HepG2 (cell line): Measurements from ENCODE around the gene CRIP1. TPM values are rescaled to one million over a fixed set of nuclear protein-coding genes. Genes with fewer than 3 reads are reported as not detected.

Experiments
- ATRX ChIP-seq: sonication (generic); formaldehyde crosslinking; IDR thresholded peaks from 2 replicates; pipeline ENCODE4 v1.4.0; 2020; ENCODE audit warnings: missing genetic modification reagents, borderline replicate concordance
- CENPBD1 ChIP-seq: sonication (generic); formaldehyde crosslinking; IDR thresholded peaks from 2 replicates; pipeline ENCODE4 v1.8.0; 2022; ENCODE audit warnings: missing genetic modification reagents, low read depth, mild to moderate bottlenecking, borderline replicate concordance
- DNMT1 ChIP-seq: sonication (generic); formaldehyde crosslinking; IDR thresholded peaks from 2 replicates; pipeline ENCODE4 v1.5.1; 2020; ENCODE audit warnings: mild to moderate bottlenecking, missing genetic modification reagents
- PTBP1 ChIP-seq: fragments of 200-400 bp; formaldehyde crosslinking; IDR thresholded peaks from 2 replicates; pipeline ENCODE4 v1.6.1; 2018; ENCODE audit warnings: low read length, low read depth; ENCODE audit not compliant: poor library complexity, severe bottlenecking
- RARA ChIP-seq: IDR thresholded peaks from 2 replicates; pipeline ENCODE4 v1.6.1; 2016; ENCODE audit warnings: missing genetic modification reagents, missing compliant biosample characterization
- WIZ ChIP-seq: sonication (generic); formaldehyde crosslinking; IDR thresholded peaks from 2 replicates; pipeline ENCODE4 v1.5.1; 2020; ENCODE audit warnings: mild to moderate bottlenecking, missing genetic modification reagents
- ZFP36 ChIP-seq: fragments of 150-350 bp; IDR thresholded peaks from 2 replicates; pipeline ENCODE4 v1.6.1; 2018; ENCODE audit warnings: borderline replicate concordance, low read length, low read depth; ENCODE audit not compliant: partially characterized antibody
- ZFP36L1 ChIP-seq: sonication (generic); formaldehyde crosslinking; IDR thresholded peaks from 2 replicates; pipeline ENCODE4 v1.8.0; 2022; ENCODE audit warnings: mild to moderate bottlenecking, missing genetic modification reagents, moderate library complexity
- ZFP36L2 ChIP-seq: sonication (generic); formaldehyde crosslinking; IDR thresholded peaks from 2 replicates; pipeline ENCODE4 v1.4.0; 2020; ENCODE audit warnings: missing genetic modification reagents
- ZIK1 ChIP-seq: sonication (generic); formaldehyde crosslinking; IDR thresholded peaks from 2 replicates; pipeline ENCODE4 v1.5.0; 2020; ENCODE audit warnings: mild to moderate bottlenecking, low read depth, missing genetic modification reagents, borderline replicate concordance
- ZNF263 ChIP-seq: sonication (generic); formaldehyde crosslinking; IDR thresholded peaks from 2 replicates; pipeline ENCODE4 v1.4.0; 2020; ENCODE audit warnings: missing genetic modification reagents
- ZNF318 ChIP-seq: sonication (generic); formaldehyde crosslinking; IDR thresholded peaks from 2 replicates; pipeline ENCODE4 v1.4.0; 2020; ENCODE audit warnings: mild to moderate bottlenecking, missing genetic modification reagents
- ZNF343 ChIP-seq: sonication (generic); formaldehyde crosslinking; IDR thresholded peaks from 2 replicates; pipeline ENCODE4 v1.4.0; 2020; ENCODE audit warnings: mild to moderate bottlenecking, missing genetic modification reagents
- ZNF557 ChIP-seq: sonication (generic); formaldehyde crosslinking; IDR thresholded peaks from 2 replicates; pipeline ENCODE4 v1.4.0; 2020; ENCODE audit warnings: missing genetic modification reagents
- ZNF569 ChIP-seq: sonication (generic); formaldehyde crosslinking; IDR thresholded peaks from 2 replicates; pipeline ENCODE4 v1.5.0; 2020; ENCODE audit warnings: mild to moderate bottlenecking, missing genetic modification reagents, moderate library complexity, borderline replicate concordance
- polyA plus RNA-seq, 8 experiments: library from polyadenylated mRNA; depleted of rRNA in 3 of 8; stranded (reverse) in 7 of 8; unstranded in 1 of 8; fragments of >200 nt; fragmentation: Illumina TruSeq in 4 of 8; extraction: Trizol in 4 of 8; gene quantifications; 2 replicates each; pipeline versions ENCODE4 v1.2.1 to v1.2.3, GENCODE V29; 2011 to 2016; ENCODE audit warnings: low read depth in 4 of 8, missing spikeins in 1 of 8, mixed read lengths in 1 of 8; ENCODE audit not compliant: insufficient read depth in 1 of 8
- total RNA-seq, 5 experiments: library from RNA; depleted of rRNA; stranded (reverse); fragments of >200 nt; fragmentation: Illumina TruSeq; extraction: Trizol; gene quantifications; 2 replicates each; pipeline ENCODE4 v1.2.3, GENCODE V29; 2016; ENCODE audit warnings: low read depth in 1 of 5
- TF ChIP-seq, protein P1 (sequence below): sonication (generic); formaldehyde crosslinking; IDR thresholded peaks from 2 replicates; pipeline ENCODE4 v1.4.0; 2020; ENCODE audit warnings: missing genetic modification reagents

CRIP1 gene
- total and polyA plus RNA-seq, 2 of the 13 experiments (the other 11 are each of a cell fraction or from before 2014, with no cell fraction given) = 53.9 to 59.5 TPM

GRCh38 chr14:105498430-105499255, 12.0 kb downstream of the CRIP1 start (continued):
- no peak for TF ChIP-seq ZIK1 (CRISPR knock-in tag)
- no peak for TF ChIP-seq ZFP36L1 (CRISPR knock-in tag)
- no peak for TF ChIP-seq ZNF263 (CRISPR knock-in tag)
- no peak for TF ChIP-seq PTBP1
- TF ChIP-seq CENPBD1 (CRISPR knock-in tag) = no peak
- TF ChIP-seq ZFP36 = peak; percentile 66
- no peak for TF ChIP-seq WIZ (CRISPR knock-in tag)
- no peak for TF ChIP-seq DNMT1
- no peak for TF ChIP-seq ZNF318 (CRISPR knock-in tag)
- no peak for TF ChIP-seq ZNF569 (CRISPR knock-in tag)
- no peak for TF ChIP-seq ZNF557 (CRISPR knock-in tag)
- no peak for TF ChIP-seq RARA (CRISPR knock-in tag)
- TF ChIP-seq, protein P1, sequence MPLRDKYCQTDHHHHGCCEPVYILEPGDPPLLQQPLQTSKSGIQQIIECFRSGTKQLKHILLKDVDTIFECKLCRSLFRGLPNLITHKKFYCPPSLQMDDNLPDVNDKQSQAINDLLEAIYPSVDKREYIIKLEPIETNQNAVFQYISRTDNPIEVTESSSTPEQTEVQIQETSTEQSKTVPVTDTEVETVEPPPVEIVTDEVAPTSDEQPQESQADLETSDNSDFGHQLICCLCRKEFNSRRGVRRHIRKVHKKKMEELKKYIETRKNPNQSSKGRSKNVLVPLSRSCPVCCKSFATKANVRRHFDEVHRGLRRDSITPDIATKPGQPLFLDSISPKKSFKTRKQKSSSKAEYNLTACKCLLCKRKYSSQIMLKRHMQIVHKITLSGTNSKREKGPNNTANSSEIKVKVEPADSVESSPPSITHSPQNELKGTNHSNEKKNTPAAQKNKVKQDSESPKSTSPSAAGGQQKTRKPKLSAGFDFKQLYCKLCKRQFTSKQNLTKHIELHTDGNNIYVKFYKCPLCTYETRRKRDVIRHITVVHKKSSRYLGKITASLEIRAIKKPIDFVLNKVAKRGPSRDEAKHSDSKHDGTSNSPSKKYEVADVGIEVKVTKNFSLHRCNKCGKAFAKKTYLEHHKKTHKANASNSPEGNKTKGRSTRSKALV = no peak
- TF ChIP-seq ATRX (CRISPR knock-in tag) = no peak
- TF ChIP-seq ZNF343 (CRISPR knock-in tag) = peak; percentile 34; the same call in 1 of the 2 replicates
- TF ChIP-seq ZFP36L2 = no peak
